GM23248 (cell line): Measurements from ENCODE around the gene SETBP1. TPM values are rescaled to one million over a fixed set of nuclear protein-coding genes. Genes with fewer than 3 reads are reported as not detected.

Experiments used
- DNase-seq: peaks from one replicate; pipeline ENCODE4 v3.0.0-alpha.2; 2015
- H2AFZ ChIP-seq: fragments of 200-600 bp; sonication (generic); 2 replicates; pipeline ENCODE4 v1.6.1; 2016; ENCODE audit warnings: antibody characterized with exemption
- H3F3A ChIP-seq: fragments of 200-600 bp; sonication (generic); 2 replicates; pipeline ENCODE4 v1.6.1; 2016; ENCODE audit warnings: mild to moderate bottlenecking, antibody characterized with exemption, mixed run types; ENCODE audit not compliant: insufficient read depth
- H3K27ac ChIP-seq: fragments of 200-600 bp; sonication (generic); 2 replicates; pipeline ENCODE4 v1.5.1; 2016; ENCODE audit warnings: mild to moderate bottlenecking
- H3K27me3 ChIP-seq: fragments of 200-600 bp; sonication (generic); replicated peaks from 2 replicates; pipeline ENCODE4 v1.6.1; 2016; ENCODE audit warnings: mild to moderate bottlenecking; ENCODE audit not compliant: insufficient read depth
- H3K36me3 ChIP-seq: fragments of 200-600 bp; sonication (generic); 2 replicates; pipeline ENCODE4 v1.6.1; 2016; ENCODE audit warnings: low read depth, mild to moderate bottlenecking
- H3K4me1 ChIP-seq: fragments of 200-600 bp; sonication (generic); 2 replicates; pipeline ENCODE4 v1.6.1; 2016; ENCODE audit warnings: mild to moderate bottlenecking; ENCODE audit not compliant: insufficient read depth
- H3K4me2 ChIP-seq: fragments of 200-600 bp; sonication (generic); one replicate; pipeline ENCODE4 v1.6.1; 2016; ENCODE audit warnings: mild to moderate bottlenecking; ENCODE audit not compliant: unreplicated experiment
- H3K4me3 ChIP-seq: fragments of 200-600 bp; sonication (generic); 2 replicates; pipeline ENCODE4 v1.5.1; 2016; ENCODE audit warnings: mild to moderate bottlenecking
- H3K79me2 ChIP-seq: fragments of 200-600 bp; sonication (generic); 2 replicates; pipeline ENCODE4 v1.6.1; 2016; ENCODE audit warnings: mild to moderate bottlenecking; ENCODE audit not compliant: insufficient read depth
- H3K9ac ChIP-seq: fragments of 200-600 bp; sonication (generic); 2 replicates; pipeline ENCODE4 v1.6.1; 2016; ENCODE audit warnings: mild to moderate bottlenecking
- H3K9me2 ChIP-seq: fragments of 200-600 bp; sonication (generic); 2 replicates; pipeline ENCODE4 v1.6.1; 2016; ENCODE audit warnings: mixed run types, mild to moderate bottlenecking, moderate library complexity; ENCODE audit not compliant: insufficient read depth
- H3K9me3 ChIP-seq: fragments of 200-600 bp; sonication (generic); one replicate; pipeline ENCODE4 v1.6.1; 2017; ENCODE audit warnings: low read depth
- H4K20me1 ChIP-seq: fragments of 200-600 bp; sonication (generic); 2 replicates; pipeline ENCODE4 v1.6.0; 2016; ENCODE audit not compliant: insufficient read depth
- EZH2 ChIP-seq: fragments of 200-600 bp; sonication (generic); IDR thresholded peaks from 2 replicates; pipeline ENCODE4 v1.6.1; 2018; ENCODE audit warnings: antibody characterized with exemption, mild to moderate bottlenecking; ENCODE audit not compliant: insufficient read depth, poor library complexity, severe bottlenecking
- EZH2phosphoT487 ChIP-seq: fragments of 200-600 bp; sonication (generic); IDR thresholded peaks from 2 replicates; pipeline ENCODE4 v1.6.1; 2018; ENCODE audit warnings: antibody characterized with exemption, moderate library complexity, mild to moderate bottlenecking, low read depth; ENCODE audit not compliant: insufficient read depth
- WGBS, 2 experiments: methylation state at CpG; one replicate each; pipeline ENCODE4 v1.1.6; 2015 to 2017; ENCODE audit warnings: low lambda C conversion rate in 2 of 2, low coverage in 1 of 2; ENCODE audit errors: missing lambda C conversion rate in 2 of 2; 5-methylcytosine and 5-hydroxymethylcytosine counted together
- in situ Hi-C: fragments of 300-500 bp; cut with MboI; formaldehyde crosslinking; loops from 2 replicates; pipeline ENCODE4 v1.15.0; 2020
- polyA plus RNA-seq: library from polyadenylated mRNA; unstranded; fragments of >200 nt; fragmentation: Nextera tagmentation; extraction: Ambion mirVana; gene quantifications from 2 replicates; pipeline ENCODE4 v1.2.1, GENCODE V29; 2016
- total RNA-seq: library from RNA; depleted of rRNA; stranded (reverse); fragments of >200 nt; shearing (Covaris generic); gene quantifications from 2 replicates; pipeline ENCODE4 v1.2.3, GENCODE V29; 2014

The SETBP1 gene
- total and polyA plus RNA-seq, 2 experiments from 2014 or later = 1.3 to 4.1 TPM

DNA sequence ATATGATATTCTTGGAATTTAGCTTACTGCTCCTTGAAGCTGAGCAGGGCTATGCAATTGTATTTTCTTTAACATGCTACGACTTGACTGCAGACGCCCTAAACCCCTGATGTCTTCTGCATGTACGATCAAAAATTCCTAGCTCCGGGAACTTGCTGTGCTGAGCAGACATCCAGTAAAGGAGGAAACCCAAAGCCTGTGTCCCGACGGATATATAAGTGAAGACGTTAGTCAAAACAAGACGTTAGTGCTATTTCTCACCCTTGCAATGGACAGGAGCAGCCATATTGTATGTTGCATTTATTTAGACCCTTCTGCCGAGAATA is 51.5 kb downstream of the SETBP1 start:
- 90 to 94% methylated on average over 9 of the region's 9 CpGs for WGBS, 2 experiments
- H3K27me3 ChIP-seq = no peaks in the 10 kb centered on the region
- no peak overlapping the region for H3K4me3 ChIP-seq
- no peak overlapping the region for H3K27ac ChIP-seq
- H3K79me2 ChIP-seq = peaks cover 7% of the 10 kb centered on the region; the same call in 1 of the 2 replicates
- peaks cover 53% of the 10 kb centered on the region for H3F3A ChIP-seq
- no peaks in the 10 kb centered on the region for H3K9me2 ChIP-seq
- H3K36me3 ChIP-seq = no peaks in the 10 kb centered on the region
- peaks cover 53% of the 10 kb centered on the region for H3K4me1 ChIP-seq
- DNase-seq = no peak
- no peak for TF ChIP-seq EZH2
- no peak for TF ChIP-seq EZH2phosphoT487
- H3K9ac ChIP-seq = no peak overlapping the region
- H4K20me1 ChIP-seq = no peaks in the 10 kb centered on the region
- in situ Hi-C loops = no loop called here
- H3K4me2 ChIP-seq = no peak overlapping the region
- no peaks in the 10 kb centered on the region for H3K9me3 ChIP-seq
- no peak overlapping the region for H2AFZ ChIP-seq

DNA sequence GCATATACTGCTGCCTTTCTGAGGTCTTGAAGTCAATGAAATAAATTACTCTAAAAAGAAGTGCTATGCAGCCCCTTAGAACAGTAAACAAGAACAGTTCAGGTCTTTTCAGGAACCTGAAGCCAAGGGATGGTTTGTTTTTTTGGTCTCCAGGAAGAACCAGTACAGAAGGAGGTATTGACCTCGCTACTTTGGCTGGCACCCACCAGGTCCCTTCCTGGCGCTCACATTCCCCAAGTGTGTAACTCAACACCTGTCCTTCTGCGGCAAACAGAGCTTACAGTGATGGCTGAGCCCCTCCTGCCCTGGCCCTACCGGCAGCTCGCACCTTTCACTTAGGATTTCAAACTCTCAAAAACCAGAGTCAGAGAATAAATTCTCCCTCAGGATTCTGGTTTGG is 51.9 kb downstream of the SETBP1 start:
- Histone ChIP-seq H3K4me3 (no peak overlapping the region), H4K20me1 (no peaks in the 10 kb centered on the region), H3K9ac (0 out of 2 replicates have a peak overlapping the region, but pooled peaks have one; percentile 67), H3K79me2 (peaks cover 3% of the 10 kb centered on the region; the same call in 1 of the 2 replicates), H3K27me3 (no peaks in the 10 kb centered on the region), H2AFZ (no peak overlapping the region), H3K4me1 (peaks cover 53% of the 10 kb centered on the region), H3K9me3 (no peaks in the 10 kb centered on the region), H3F3A (peaks cover 53% of the 10 kb centered on the region), H3K4me2 (peak overlapping the region; percentile 38), H3K36me3 (no peaks in the 10 kb centered on the region), H3K27ac (peak overlapping the region; percentile 86), H3K9me2 (no peaks in the 10 kb centered on the region)
- no peak for TF ChIP-seq EZH2
- no peak for TF ChIP-seq EZH2phosphoT487
- in situ Hi-C loops = no loop called here
- DNase-seq = no peak
- 97 to 99% methylated on average over 5 of the region's 5 CpGs for WGBS, 2 experiments

DNA sequence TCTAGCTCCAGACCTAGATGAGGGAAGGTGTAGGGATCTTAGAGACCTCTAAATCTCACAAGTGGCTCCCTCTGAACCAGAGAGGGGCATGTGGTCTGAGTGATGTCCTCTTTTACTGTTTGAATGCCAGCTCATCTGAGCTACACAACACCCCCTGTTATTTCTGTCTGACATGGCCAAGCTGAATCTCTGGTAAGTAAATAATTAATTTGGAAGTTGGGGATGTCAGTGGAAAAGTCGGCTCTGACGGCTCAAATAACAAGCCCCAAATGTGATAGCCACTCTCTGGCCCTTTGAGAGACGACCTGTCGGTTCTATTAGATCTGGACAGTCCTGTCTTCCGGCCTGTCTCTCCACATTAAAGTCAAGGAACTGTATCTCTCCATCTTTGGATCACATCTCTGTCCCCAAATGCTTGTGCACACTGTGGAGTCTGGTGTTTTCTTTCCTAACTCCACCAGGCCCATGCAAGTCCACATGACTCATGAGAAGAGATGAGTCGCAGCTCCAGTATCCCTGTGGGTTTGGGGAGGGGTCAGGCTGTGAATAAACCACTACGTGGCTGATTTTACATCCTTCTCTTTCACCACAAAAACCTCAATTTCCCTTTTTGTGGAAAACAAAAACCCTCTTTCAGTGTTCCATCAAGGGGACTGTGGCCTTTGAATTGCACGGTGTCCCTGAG is 52.5 kb downstream of the SETBP1 start:
- 22 to 25% methylated on average over 8 of the region's 8 CpGs for WGBS, 2 experiments
- in situ Hi-C loops = no loop called here
- Histone ChIP-seq H3K27ac (peak overlapping the region; percentile 86), H3K9ac (peak overlapping the region; percentile 67), H3K79me2 (no peaks in the 10 kb centered on the region), H3K4me1 (peaks cover 53% of the 10 kb centered on the region), H3K9me2 (no peaks in the 10 kb centered on the region), H3K9me3 (no peaks in the 10 kb centered on the region), H3K4me3 (no peak overlapping the region), H2AFZ (peak overlapping the region; percentile 53), H3K36me3 (no peaks in the 10 kb centered on the region), H3K27me3 (no peaks in the 10 kb centered on the region), H3K4me2 (peak overlapping the region; percentile 38), H3F3A (peaks cover 53% of the 10 kb centered on the region), H4K20me1 (no peaks in the 10 kb centered on the region)
- peak; percentile 95 for DNase-seq
- TF ChIP-seq EZH2 (no peak), EZH2phosphoT487 (0 out of 2 replicates have a peak, but pooled peaks have one; percentile 18)

DNA sequence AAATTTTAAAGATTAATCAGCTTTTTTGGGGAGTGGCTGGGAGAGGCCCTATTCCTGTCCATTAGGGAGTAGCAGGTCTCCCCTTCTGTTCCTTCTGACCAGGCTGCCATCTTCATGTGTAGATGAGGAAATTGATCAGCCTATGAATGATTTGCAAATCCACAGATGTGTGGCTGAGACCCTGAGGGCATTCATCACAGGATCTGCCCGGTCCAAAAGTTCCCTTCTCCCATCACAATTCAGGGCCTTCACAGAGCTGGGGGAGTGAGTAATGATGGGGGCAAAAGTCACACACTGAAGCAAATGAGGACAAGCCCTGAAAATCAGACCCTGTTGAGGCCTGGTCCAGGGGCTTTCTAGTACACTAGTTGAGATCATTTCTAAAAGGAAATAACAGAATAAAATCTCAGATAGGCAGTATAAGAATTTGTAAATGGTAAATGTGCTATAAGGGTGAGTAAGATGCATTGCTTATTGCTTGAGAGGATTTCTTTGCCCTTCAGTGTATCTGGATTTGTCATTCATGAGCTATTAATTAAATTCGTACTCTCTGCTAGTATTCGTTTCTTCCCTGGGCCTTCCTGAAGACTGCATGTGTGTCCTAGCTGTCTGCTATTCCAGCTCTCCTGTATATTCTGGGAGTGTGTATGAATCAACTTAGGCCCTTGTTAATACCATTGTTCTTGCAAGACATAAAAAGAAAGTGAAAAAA is 53.2 kb downstream of the SETBP1 start:
- peak overlapping the region; percentile 38 for H3K4me2 ChIP-seq
- H4K20me1 ChIP-seq = no peaks in the 10 kb centered on the region
- H3K27ac ChIP-seq = peak overlapping the region; percentile 86
- DNase-seq = peak; percentile 59
- H3K4me3 ChIP-seq = no peak overlapping the region
- no peaks in the 10 kb centered on the region for H3K36me3 ChIP-seq
- H3F3A ChIP-seq = peaks cover 48% of the 10 kb centered on the region
- no peaks in the 10 kb centered on the region for H3K27me3 ChIP-seq
- 30 to 40% methylated on average over 3 of the region's 3 CpGs for WGBS, 2 experiments
- peak overlapping the region; percentile 67 for H3K9ac ChIP-seq
- H3K4me1 ChIP-seq = peaks cover 51% of the 10 kb centered on the region
- no peak for TF ChIP-seq EZH2
- no peak for TF ChIP-seq EZH2phosphoT487
- H3K79me2 ChIP-seq = no peaks in the 10 kb centered on the region
- H3K9me3 ChIP-seq = no peaks in the 10 kb centered on the region
- no peaks in the 10 kb centered on the region for H3K9me2 ChIP-seq
- in situ Hi-C loops = no loop called here
- H2AFZ ChIP-seq = peak overlapping the region; percentile 53
